Inferior parietal cortex (tissue), 1 donor: Measurements from ENCODE around the gene FADS3.
"Not testable (repeated sequence)": the region's sequence is repeated elsewhere in the genome, so short reads cannot be mapped to it uniquely, and the experiment has no call there.

Source experiments
- DNase-seq: peaks from one replicate; pipeline ENCODE4 v3.0.0-alpha.2; 2016; ENCODE audit errors: extremely low spot score

FADS3 gene

GRCh38 chr11:61898247-61898582 lies 6.9 kb upstream of the FADS3 start:
- DNase-seq, result no peak

GRCh38 chr11:61897387-61898246 lies 6.3 kb upstream of the FADS3 start:
- peak; percentile 73 for DNase-seq

- DNase-seq, result no peak
These were observed 5.5 kb upstream of the FADS3 start for GRCh38 chr11:61896665-61897386.

GRCh38 chr11:61895718-61896059 lies 4.3 kb upstream of the FADS3 start:
- DNase-seq, result no peak

- no peak for DNase-seq
These were observed 3.8 kb upstream of the FADS3 start for GRCh38 chr11:61895046-61895717.

- peak; percentile 32 for DNase-seq
These were observed 2.6 kb upstream of the FADS3 start for GRCh38 chr11:61893981-61894380.

- no peak for DNase-seq
These were observed 683 bp upstream of the FADS3 start for GRCh38 chr11:61892085-61892370.

DNA sequence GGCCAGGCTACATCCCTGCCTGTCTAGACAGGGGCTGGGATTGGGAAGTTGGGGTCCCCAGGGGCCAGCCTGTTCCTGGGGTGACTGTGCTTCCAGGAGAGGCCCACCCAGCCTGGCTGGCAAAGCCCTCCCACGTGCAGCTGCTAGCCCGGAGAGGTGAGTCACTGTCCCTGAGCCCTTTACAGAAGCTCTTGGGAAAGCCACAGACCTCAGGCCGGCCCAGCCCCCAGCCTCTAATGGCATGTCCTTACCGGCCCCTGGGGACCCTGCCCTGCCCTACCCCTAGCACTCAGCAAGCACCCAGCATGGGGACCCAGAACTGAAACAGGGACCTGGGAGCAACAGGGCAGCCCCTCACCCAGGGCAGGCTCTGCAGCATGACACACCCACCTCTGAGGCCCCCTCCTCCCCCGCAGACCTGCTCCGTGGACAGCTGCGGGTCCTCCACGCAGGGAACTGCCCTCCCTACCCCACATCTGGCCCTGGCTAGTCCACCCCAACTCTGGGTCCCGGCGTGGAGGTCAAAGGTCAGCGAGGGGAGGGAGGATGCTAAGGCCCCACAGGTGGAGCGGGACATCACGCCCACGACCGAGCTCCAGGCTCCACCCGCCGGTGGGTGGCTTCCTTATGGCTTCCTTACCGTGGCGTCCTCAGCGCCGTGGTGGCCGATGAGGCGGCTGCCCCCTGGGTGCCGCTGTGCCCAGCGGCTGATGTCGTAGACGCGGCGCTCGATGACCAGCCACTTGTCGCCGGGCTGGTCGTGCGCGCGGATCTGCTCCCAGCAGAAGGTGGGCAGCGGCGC lies 615 bp downstream of the FADS3 start:
- no peak for DNase-seq

DNA sequence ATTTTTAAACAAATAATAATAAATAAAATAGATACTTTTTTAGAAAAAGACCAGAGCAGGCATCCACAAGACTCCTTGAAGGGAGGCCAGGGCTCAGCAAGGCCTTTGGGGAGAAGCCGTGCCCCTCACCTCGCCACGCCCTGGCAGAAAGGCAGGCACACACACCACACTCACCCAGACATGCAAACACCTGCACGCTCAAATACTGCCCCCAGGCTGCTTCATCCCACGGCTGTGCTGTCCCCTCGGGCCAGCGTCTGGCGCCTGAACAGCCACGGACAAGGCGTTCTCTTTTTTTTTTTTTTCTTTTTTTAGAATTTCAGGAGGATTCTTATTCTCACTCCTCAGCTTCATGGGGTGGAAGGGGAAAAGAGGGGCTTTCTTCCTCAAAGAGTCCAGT lies 1.5 kb downstream of the FADS3 start:
- no peak for DNase-seq

DNA sequence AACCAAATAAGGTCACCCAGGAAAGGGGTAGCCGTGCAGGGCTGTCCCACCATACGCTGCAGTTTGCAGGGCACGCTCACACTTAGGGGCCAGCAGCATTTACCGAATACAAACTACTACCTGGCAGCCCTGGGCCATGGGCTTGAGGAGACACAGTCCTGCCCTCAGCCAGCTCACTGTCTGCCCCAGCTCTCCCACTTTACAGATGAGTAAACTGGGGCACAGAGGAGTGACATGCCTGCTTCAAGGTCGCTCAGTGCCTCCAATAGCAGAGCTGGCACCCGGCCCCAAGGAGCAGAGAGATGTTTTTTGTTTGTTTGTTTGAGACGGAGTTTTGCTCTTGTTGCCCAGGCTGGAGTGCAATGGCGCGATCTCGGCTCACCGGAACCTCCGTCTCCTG lies 2.8 kb downstream of the FADS3 start:
- no peak for DNase-seq

- no peak for DNase-seq
These were observed 3.4 kb downstream of the FADS3 start for GRCh38 chr11:61887839-61888494.

- DNase-seq, result no peak
These were observed 4.7 kb downstream of the FADS3 start for GRCh38 chr11:61886643-61887042.

- no peak for DNase-seq
These were observed 5.4 kb downstream of the FADS3 start for GRCh38 chr11:61885784-61886580.

GRCh38 chr11:61885166-61885778 lies 6.1 kb downstream of the FADS3 start:
- no peak for DNase-seq

GRCh38 chr11:61883947-61884346 lies 7.4 kb downstream of the FADS3 start:
- DNase-seq, result no peak

- no peak for DNase-seq
These were observed 8.0 kb downstream of the FADS3 start for GRCh38 chr11:61883327-61883726.

- DNase-seq, result no peak
These were observed 8.5 kb downstream of the FADS3 start for GRCh38 chr11:61882879-61883278.

DNA sequence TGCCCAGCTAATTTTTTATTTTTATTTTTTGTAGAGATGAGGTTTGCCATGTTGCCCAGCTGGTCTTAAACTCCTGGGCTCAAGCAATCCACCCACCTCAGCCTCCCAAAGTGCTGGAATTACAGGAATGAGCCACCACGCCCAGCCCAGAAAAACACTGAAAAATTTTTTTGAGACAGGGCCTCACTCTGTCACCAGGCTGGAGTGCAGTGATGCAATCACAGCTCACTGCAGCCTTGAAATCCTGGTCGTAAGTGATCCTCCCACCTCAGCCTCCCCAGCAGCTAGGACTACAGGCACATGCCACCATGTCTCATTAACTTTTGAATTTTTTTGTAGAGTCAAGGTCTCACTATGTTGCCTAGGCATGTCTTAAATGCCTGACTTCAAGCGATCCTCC lies 9.1 kb downstream of the FADS3 start:
- DNase-seq, result not testable (repeated sequence)

GRCh38 chr11:61881397-61881796 lies 9.9 kb downstream of the FADS3 start:
- DNase-seq, result no peak

DNA sequence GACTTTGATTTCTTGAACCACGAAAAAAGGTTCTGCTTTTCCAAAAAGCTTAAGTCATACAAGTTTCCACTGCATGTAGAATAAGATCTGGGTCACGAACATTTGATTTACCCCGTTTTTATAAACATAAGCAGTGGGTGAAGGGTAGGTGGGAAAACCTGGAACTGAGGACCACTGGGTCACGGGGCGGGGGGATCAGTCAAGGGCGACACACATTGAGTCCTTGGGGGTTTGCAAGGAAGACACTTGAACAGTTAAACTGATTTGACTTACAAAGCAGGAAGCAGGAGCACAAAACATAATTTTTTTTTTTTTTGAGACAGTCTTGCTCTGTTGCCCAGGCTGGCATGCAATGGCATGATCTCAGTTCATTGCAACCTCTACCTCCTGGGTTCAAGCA lies 10.9 kb downstream of the FADS3 start:
- no peak for DNase-seq
